SK-N-SH (cell line): ENCODE results near the gene TMEM244. TPM values are rescaled to one million over a fixed set of nuclear protein-coding genes. Genes with fewer than 3 reads are reported as not detected.

Experiments
- CTCF ChIA-PET: fragments of 300-600, 350-600 bp; formaldehyde crosslinking; extraction: SDS; loops from one replicate; lab custom pipeline; 2021; lab: Yijun Ruan, JAX
- POLR2A ChIA-PET: fragments of 350-600 bp; sonication (Branson Sonifier 250); formaldehyde crosslinking; extraction: SDS; loops from one replicate; lab custom pipeline; 2020; ENCODE audit warnings: antibody characterized with exemption, inconsistent platforms; lab: Yijun Ruan, JAX
- DNase-seq: peaks from one replicate; pipeline ENCODE4 v3.0.0; 2012
- H2AFZ ChIP-seq: fragments of 200-600 bp; sonication (generic); 2 replicates; pipeline ENCODE4 v1.8.1; 2016; ENCODE audit warnings: antibody characterized with exemption, mild to moderate bottlenecking, low read depth
- H3F3A ChIP-seq: fragments of 200-600 bp; sonication (generic); replicated peaks from 2 replicates; pipeline ENCODE3; 2016; ENCODE audit warnings: antibody characterized with exemption, mild to moderate bottlenecking; ENCODE audit not compliant: insufficient read depth
- H3K27ac ChIP-seq, 2 experiments: fragments of 200-500 bp in 1 of 2; fragments of 200-600 bp in 1 of 2; sonication (Bioruptor generic) in 1 of 2; sonication (generic), shearing (Covaris generic) in 1 of 2; 2 replicates each; pipeline versions ENCODE4 v1.5.1 to v1.6.1; 2014 to 2016; ENCODE audit warnings: low read depth in 2 of 2, inconsistent platforms in 1 of 2, low read length in 1 of 2, mild to moderate bottlenecking in 1 of 2, mixed read lengths in 1 of 2
- H3K27me3 ChIP-seq: fragments of 200-600 bp; sonication (generic), shearing (Covaris generic); 2 replicates; pipeline ENCODE4 v1.6.1; 2016; ENCODE audit warnings: mixed run types; ENCODE audit not compliant: insufficient read depth
- H3K36me3 ChIP-seq, 2 experiments: fragments of 200-500 bp in 1 of 2; fragments of 200-600 bp in 1 of 2; sonication (Bioruptor generic) in 1 of 2; sonication (generic) in 1 of 2; replicated peaks in 1 of 2; 2 replicates each; pipeline versions ENCODE3 to v1.5.1; 2014 to 2016; ENCODE audit warnings: low read length in 1 of 2, mild to moderate bottlenecking in 1 of 2; ENCODE audit not compliant: insufficient read depth in 2 of 2, control insufficient read depth in 1 of 2
- H3K4me1 ChIP-seq, 2 experiments: fragments of 200-500 bp in 1 of 2; fragments of 200-600 bp in 1 of 2; sonication (Bioruptor generic) in 1 of 2; sonication (generic), shearing (Covaris generic) in 1 of 2; 2 replicates each; pipeline versions ENCODE4 v1.5.1 to v1.6.1; 2014 to 2016; ENCODE audit warnings: low read depth in 1 of 2, low read length in 1 of 2, mixed run types in 1 of 2; ENCODE audit not compliant: insufficient read depth in 2 of 2, control insufficient read depth in 1 of 2
- H3K4me2 ChIP-seq: fragments of 200-600 bp; sonication (generic), shearing (Covaris generic); 2 replicates; pipeline ENCODE4 v1.6.1; 2017; ENCODE audit warnings: mixed run types
- H3K4me3 ChIP-seq, 2 experiments: fragments of 200-500 bp in 1 of 2; fragments of 200-600 bp in 1 of 2; sonication (Bioruptor generic) in 1 of 2; sonication (generic), shearing (Covaris generic) in 1 of 2; 2 replicates each; pipeline versions ENCODE4 v1.5.1 to v1.8.1; 2014 to 2016; ENCODE audit warnings: low read depth in 2 of 2, inconsistent platforms in 1 of 2, low read length in 1 of 2, mild to moderate bottlenecking in 1 of 2, mixed read lengths in 1 of 2, moderate library complexity in 1 of 2
- H3K79me2 ChIP-seq: fragments of 200-600 bp; sonication (generic); 2 replicates; pipeline ENCODE4 v1.8.1; 2017; ENCODE audit warnings: mild to moderate bottlenecking; ENCODE audit not compliant: insufficient read depth
- H3K9ac ChIP-seq: fragments of 200-600 bp; sonication (generic); 2 replicates; pipeline ENCODE4 v1.6.1; 2017; ENCODE audit warnings: mixed run types
- H3K9me2 ChIP-seq: fragments of 200-600 bp; sonication (generic); 2 replicates; pipeline ENCODE4 v1.6.1; 2017; ENCODE audit warnings: mixed run types
- H3K9me3 ChIP-seq: fragments of 200-600 bp; sonication (generic); 2 replicates; pipeline ENCODE4 v1.6.1; 2017; ENCODE audit warnings: mixed run types, mild to moderate bottlenecking, moderate library complexity
- H4K20me1 ChIP-seq: fragments of 200-600 bp; sonication (generic); 2 replicates; pipeline ENCODE4 v1.6.1; 2017; ENCODE audit warnings: mild to moderate bottlenecking, mixed run types; ENCODE audit not compliant: insufficient read depth
- EP300 ChIP-seq, 2 experiments: IDR thresholded peaks; 2 replicates each; pipeline versions ENCODE4 v1.4.0 to v1.6.1; 2012; ENCODE audit warnings: borderline replicate concordance in 1 of 2, low read depth in 1 of 2, low read length in 1 of 2
- FOSL2 ChIP-seq: IDR thresholded peaks from 2 replicates; pipeline ENCODE4 v1.4.0; 2012; ENCODE audit warnings: low read depth, mild to moderate bottlenecking, moderate library complexity, borderline replicate concordance
- FOXM1 ChIP-seq: IDR thresholded peaks from 2 replicates; pipeline ENCODE4 v1.4.0; 2012; ENCODE audit warnings: low read depth, mild to moderate bottlenecking
- GATA2 ChIP-seq: sonication (generic); formaldehyde crosslinking; IDR thresholded peaks from 2 replicates; pipeline ENCODE4 v1.5.0; 2020; ENCODE audit warnings: mild to moderate bottlenecking, missing genetic modification reagents
- JUND ChIP-seq: IDR thresholded peaks from 2 replicates; pipeline ENCODE4 v1.4.0; 2012
- MEF2A ChIP-seq: IDR thresholded peaks from 2 replicates; pipeline ENCODE4 v1.4.0; 2012; ENCODE audit warnings: low read depth, borderline replicate concordance
- MXI1 ChIP-seq: IDR thresholded peaks from 2 replicates; pipeline ENCODE4 v1.6.1; 2012; ENCODE audit warnings: mild to moderate bottlenecking, low read depth, low read length, improper control_type of control experiment
- NFIC ChIP-seq: IDR thresholded peaks from 2 replicates; pipeline ENCODE4 v1.4.0; 2012; ENCODE audit warnings: borderline replicate concordance
- POLR2AphosphoS5 ChIP-seq: IDR thresholded peaks from 2 replicates; pipeline ENCODE4 v1.6.1; 2012; ENCODE audit warnings: low read depth, low read length
- SIN3A ChIP-seq: IDR thresholded peaks from 2 replicates; pipeline ENCODE4 v1.6.1; 2012; ENCODE audit warnings: low read depth, mild to moderate bottlenecking, low read length, moderate library complexity, borderline replicate concordance
- TAF1 ChIP-seq: IDR thresholded peaks from 2 replicates; pipeline ENCODE4 v1.6.1; 2012; ENCODE audit warnings: low read depth, mild to moderate bottlenecking, low read length, moderate library complexity, borderline replicate concordance
- TCF12 ChIP-seq: IDR thresholded peaks from 2 replicates; pipeline ENCODE4 v1.4.0; 2012
- YY1 ChIP-seq: IDR thresholded peaks from 2 replicates; pipeline ENCODE4 v1.4.0; 2012; ENCODE audit warnings: low read depth, mild to moderate bottlenecking
- WGBS: methylation state at CpG from one replicate; pipeline ENCODE4 v1.1.6; 2017; ENCODE audit warnings: low lambda C conversion rate; 5-methylcytosine and 5-hydroxymethylcytosine counted together
- polyA plus RNA-seq, 3 experiments: library from polyadenylated mRNA; depleted of rRNA; stranded (reverse); fragments of >200 nt; gene quantifications; 2 replicates each; pipeline ENCODE4 v1.2.3, GENCODE V29; 2012
- TF ChIP-seq, protein P1 (sequence below): fragments of 200-600 bp; sonication (generic); IDR thresholded peaks from 2 replicates; pipeline ENCODE4 v1.6.1; 2017; ENCODE audit warnings: antibody characterized with exemption, mild to moderate bottlenecking, moderate library complexity
- TF ChIP-seq, protein P2 (sequence below): IDR thresholded peaks from 2 replicates; pipeline ENCODE4; 2012

TMEM244 gene
- polyA plus RNA-seq, 1 of the 3 experiments (the other 2 are of a cell fraction): 4.1 TPM

DNA sequence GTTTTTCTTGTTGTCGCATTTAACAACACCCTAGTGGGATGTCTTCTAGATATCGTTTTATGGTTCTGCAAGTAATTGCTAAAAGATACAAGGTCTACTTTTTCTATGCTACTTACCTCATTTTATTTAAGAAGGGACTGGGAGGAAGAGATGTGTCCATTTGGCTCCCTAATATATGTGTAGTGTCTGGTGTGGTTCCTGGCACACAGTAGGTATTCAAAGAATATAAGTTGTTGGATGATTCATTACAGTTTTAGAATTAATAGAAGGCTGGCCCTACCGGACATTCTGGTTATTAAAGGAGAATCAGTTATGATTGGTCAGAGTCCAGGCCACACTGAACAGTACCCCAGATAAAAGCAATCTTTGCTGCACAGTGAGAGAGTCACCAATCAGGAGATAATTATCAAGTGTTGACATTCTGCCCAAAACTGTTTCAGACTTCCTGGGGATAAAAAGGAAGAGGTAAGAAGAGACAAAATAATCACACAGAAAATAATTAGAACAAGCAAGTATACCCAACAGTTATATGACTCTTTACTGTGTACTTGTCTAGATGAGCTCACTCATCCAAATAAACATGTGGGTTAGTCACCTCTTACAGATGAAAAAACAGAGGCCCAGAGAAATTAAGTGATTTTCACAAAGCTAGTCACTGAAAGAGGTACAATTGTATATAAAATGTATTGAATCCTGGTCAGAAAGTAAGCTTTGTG is 7.0 kb downstream of the TMEM244 start:
- Histone ChIP-seq H3K9me3 (peaks cover 11% of the 10 kb centered on the region; the same call in 1 of the 2 replicates), H3K27ac (peak overlapping the region in 1 of 2 experiments; percentile 34; a peak in 2 of 4 replicates), H3K9ac (no peak overlapping the region), H3K36me3 (peaks cover 0 to 21% of the 10 kb centered on the region in 2 experiments), H3K27me3 (no peaks in the 10 kb centered on the region), H4K20me1 (no peaks in the 10 kb centered on the region), H3F3A (peaks cover 34% of the 10 kb centered on the region), H3K4me1 (peaks cover 0 to 5% of the 10 kb centered on the region in 2 experiments; a peak in 1 of 4 replicates), H3K79me2 (peaks cover 10% of the 10 kb centered on the region), H3K9me2 (no peaks in the 10 kb centered on the region), H3K4me2 (no peak overlapping the region)
- CTCF ChIA-PET: interaction anchor here (0.9 kb wide), 1 partner anchor 20 kb away, joined by 3 read pairs; no protein-coding TSS in a partner anchor
- DNase-seq: no peak
- POLR2A ChIA-PET: no interaction called here
- no peak for TF ChIP-seq MXI1
- 0 out of 2 replicates have a peak, but pooled peaks have one; percentile 3 for TF ChIP-seq JUND
- TF ChIP-seq, all 33 proteins: peak for 1
- no peak overlapping the region for H2AFZ ChIP-seq
- WGBS: 46% methylated on average over 3 of the region's 3 CpGs
- H3K4me3 ChIP-seq: no peak overlapping the region

DNA sequence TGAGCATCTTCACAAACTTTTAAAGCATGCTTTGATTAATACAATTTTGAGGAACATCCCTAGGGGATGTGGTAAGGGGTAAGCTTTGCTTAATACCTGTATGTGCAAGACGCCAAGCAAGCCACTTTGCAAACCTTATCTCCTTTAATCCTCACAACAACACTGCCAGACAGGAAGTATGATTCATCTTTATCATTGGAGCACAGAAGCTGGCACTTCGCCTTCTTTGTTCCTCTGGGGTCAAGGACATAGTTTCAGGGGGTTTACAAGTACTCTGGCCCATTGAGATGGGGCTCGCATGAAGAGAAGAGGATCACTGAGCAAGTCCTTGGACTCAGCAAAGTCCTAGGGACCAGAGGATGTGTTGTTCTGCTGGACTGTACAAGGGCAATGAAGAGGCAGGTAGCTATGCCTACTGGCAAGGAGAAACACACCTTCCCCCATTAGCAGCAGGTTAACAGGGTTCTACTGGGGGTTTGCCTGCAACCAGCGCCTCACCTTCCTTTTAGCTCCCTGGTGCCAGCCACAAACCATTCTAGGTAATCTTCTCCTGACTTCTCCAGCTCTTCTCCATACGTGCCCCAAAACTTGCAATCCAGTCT is 8.8 kb downstream of the TMEM244 start:
- peaks cover 25% of the 10 kb centered on the region for H3F3A ChIP-seq
- peaks cover 0 to 11% of the 10 kb centered on the region in 2 experiments for H3K36me3 ChIP-seq
- 0 out of 2 replicates have a peak overlapping the region, but pooled peaks have one; percentile 37 for H2AFZ ChIP-seq
- H3K27me3 ChIP-seq: no peaks in the 10 kb centered on the region
- WGBS: 52% methylated on average over 5 of the region's 5 CpGs
- POLR2A ChIA-PET: no interaction called here
- H3K9me2 ChIP-seq: no peaks in the 10 kb centered on the region
- H3K4me2 ChIP-seq: no peak overlapping the region
- peaks cover 0 to 5% of the 10 kb centered on the region in 2 experiments; a peak in 1 of 4 replicates for H3K4me1 ChIP-seq
- TF ChIP-seq YY1 (no peak), JUND (peak; percentile 59), NFIC (peak; percentile 75), TCF12 (peak; percentile 38; the same call in 1 of the 2 replicates), FOSL2 (peak; percentile 60; the same call in 1 of the 2 replicates), MEF2A (no peak), EP300 (IDR thresholded peaks at IDR 0.05; ENCODE audit: borderline replicate concordance in 1 of 2, low read depth in 1 of 2, low read length in 1 of 2) (no peak)
- H3K9ac ChIP-seq: no peak overlapping the region
- CTCF ChIA-PET: no interaction called here
- no peaks in the 10 kb centered on the region for H3K79me2 ChIP-seq
- no peak overlapping the region for H3K4me3 ChIP-seq
- H4K20me1 ChIP-seq: no peaks in the 10 kb centered on the region
- peaks cover 11% of the 10 kb centered on the region; the same call in 1 of the 2 replicates for H3K9me3 ChIP-seq
- H3K27ac ChIP-seq: no peak overlapping the region
- DNase-seq: no peak

DNA sequence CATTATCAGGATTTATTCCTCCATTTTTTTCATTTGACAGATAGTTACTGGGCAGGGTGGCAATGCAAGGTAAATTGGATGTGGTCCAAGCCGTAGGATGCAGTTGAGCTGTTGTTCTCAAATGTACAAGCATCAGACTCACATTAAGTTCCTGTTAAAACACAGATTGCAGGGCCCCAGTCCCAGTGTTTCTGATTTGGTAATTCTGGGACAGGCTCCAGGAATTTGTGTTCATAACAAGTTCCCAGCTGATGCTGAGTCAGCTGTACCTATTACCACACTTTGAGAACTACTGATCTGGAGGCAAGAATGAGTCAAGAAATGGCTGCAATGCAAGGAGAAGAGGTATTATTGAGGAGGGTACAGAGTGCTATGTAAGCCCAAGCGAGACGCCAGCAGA is 11.7 kb downstream of the TMEM244 start:
- peaks cover 0 to 2% of the 10 kb centered on the region in 2 experiments; a peak in 1 of 4 replicates for H3K4me1 ChIP-seq
- H3K36me3 ChIP-seq: peaks cover 0 to 5% of the 10 kb centered on the region in 2 experiments
- no peak overlapping the region for H3K4me3 ChIP-seq
- H2AFZ ChIP-seq: no peak overlapping the region
- DNase-seq: no peak
- no peaks in the 10 kb centered on the region for H3K9me2 ChIP-seq
- H3K4me2 ChIP-seq: no peak overlapping the region
- ChIA-PET POLR2A (no interaction called here), CTCF (no interaction called here)
- H3K9me3 ChIP-seq: no peaks in the 10 kb centered on the region
- no peaks in the 10 kb centered on the region for H4K20me1 ChIP-seq
- peaks cover 21% of the 10 kb centered on the region for H3F3A ChIP-seq
- H3K79me2 ChIP-seq: no peaks in the 10 kb centered on the region
- H3K27me3 ChIP-seq: no peaks in the 10 kb centered on the region
- H3K27ac ChIP-seq: no peak overlapping the region
- H3K9ac ChIP-seq: no peak overlapping the region
- 70% methylated on average over 3 of the region's 3 CpGs for WGBS
- TF ChIP-seq, protein P1, sequence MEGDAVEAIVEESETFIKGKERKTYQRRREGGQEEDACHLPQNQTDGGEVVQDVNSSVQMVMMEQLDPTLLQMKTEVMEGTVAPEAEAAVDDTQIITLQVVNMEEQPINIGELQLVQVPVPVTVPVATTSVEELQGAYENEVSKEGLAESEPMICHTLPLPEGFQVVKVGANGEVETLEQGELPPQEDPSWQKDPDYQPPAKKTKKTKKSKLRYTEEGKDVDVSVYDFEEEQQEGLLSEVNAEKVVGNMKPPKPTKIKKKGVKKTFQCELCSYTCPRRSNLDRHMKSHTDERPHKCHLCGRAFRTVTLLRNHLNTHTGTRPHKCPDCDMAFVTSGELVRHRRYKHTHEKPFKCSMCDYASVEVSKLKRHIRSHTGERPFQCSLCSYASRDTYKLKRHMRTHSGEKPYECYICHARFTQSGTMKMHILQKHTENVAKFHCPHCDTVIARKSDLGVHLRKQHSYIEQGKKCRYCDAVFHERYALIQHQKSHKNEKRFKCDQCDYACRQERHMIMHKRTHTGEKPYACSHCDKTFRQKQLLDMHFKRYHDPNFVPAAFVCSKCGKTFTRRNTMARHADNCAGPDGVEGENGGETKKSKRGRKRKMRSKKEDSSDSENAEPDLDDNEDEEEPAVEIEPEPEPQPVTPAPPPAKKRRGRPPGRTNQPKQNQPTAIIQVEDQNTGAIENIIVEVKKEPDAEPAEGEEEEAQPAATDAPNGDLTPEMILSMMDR: no peak
- TF ChIP-seq, protein P2, sequence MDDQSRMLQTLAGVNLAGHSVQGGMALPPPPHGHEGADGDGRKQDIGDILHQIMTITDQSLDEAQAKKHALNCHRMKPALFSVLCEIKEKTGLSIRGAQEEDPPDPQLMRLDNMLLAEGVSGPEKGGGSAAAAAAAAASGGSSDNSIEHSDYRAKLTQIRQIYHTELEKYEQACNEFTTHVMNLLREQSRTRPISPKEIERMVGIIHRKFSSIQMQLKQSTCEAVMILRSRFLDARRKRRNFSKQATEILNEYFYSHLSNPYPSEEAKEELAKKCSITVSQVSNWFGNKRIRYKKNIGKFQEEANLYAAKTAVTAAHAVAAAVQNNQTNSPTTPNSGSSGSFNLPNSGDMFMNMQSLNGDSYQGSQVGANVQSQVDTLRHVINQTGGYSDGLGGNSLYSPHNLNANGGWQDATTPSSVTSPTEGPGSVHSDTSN: 0 out of 2 replicates have a peak, but pooled peaks have one; percentile 10
- no peak for TF ChIP-seq TAF1
- no peak for TF ChIP-seq GATA2
- no peak for TF ChIP-seq SIN3A
- no peak for TF ChIP-seq POLR2AphosphoS5
- TF ChIP-seq FOXM1: no peak
- 0 out of 2 replicates have a peak, but pooled peaks have one; percentile 7 for TF ChIP-seq FOSL2
- TF ChIP-seq TCF12: no peak; the same call in 1 of the 2 replicates
- peak; percentile 49 for TF ChIP-seq NFIC
